OCI-LY7 (cell line): ENCODE data around the gene SLC12A9.

Experiments used
- EZH2phosphoT487 ChIP-seq: fragments of 200-600 bp; sonication (generic); IDR thresholded peaks from 2 replicates; pipeline ENCODE4 v1.6.1; 2018; ENCODE audit warnings: low read depth, borderline replicate concordance, mild to moderate bottlenecking, mixed run types, antibody characterized with exemption, low read length, moderate library complexity, mixed read lengths
- TF ChIP-seq, protein P1 (sequence below): fragments of 200-600 bp; sonication (generic); conservative IDR thresholded peaks from 2 replicates; pipeline ENCODE4 v1.5.1; 2014; ENCODE audit warnings: mild to moderate bottlenecking, antibody characterized with exemption, low read length, moderate library complexity, mixed read lengths

DNA sequence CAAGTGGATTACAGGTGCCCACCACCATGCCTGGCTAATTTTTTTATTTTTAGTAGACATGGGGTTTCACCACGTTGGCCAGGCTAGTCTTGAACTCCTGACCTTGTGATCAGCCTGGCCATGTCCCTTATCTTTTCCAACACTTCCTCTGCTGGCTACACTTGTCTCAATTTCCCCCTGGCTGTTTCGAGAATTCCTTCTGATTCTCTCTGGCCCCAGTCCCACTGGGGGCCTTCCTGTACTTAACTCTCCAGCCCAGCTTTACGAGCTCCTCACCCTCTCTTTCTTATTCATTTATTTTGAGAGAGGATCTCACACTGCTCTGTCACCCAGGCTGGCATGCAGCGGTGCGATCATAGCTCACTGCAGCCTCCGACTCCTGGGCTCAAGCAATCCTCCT lies 33.7 kb upstream of the SLC12A9 start:
- TF ChIP-seq, protein P1, sequence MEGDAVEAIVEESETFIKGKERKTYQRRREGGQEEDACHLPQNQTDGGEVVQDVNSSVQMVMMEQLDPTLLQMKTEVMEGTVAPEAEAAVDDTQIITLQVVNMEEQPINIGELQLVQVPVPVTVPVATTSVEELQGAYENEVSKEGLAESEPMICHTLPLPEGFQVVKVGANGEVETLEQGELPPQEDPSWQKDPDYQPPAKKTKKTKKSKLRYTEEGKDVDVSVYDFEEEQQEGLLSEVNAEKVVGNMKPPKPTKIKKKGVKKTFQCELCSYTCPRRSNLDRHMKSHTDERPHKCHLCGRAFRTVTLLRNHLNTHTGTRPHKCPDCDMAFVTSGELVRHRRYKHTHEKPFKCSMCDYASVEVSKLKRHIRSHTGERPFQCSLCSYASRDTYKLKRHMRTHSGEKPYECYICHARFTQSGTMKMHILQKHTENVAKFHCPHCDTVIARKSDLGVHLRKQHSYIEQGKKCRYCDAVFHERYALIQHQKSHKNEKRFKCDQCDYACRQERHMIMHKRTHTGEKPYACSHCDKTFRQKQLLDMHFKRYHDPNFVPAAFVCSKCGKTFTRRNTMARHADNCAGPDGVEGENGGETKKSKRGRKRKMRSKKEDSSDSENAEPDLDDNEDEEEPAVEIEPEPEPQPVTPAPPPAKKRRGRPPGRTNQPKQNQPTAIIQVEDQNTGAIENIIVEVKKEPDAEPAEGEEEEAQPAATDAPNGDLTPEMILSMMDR, result no peak
- TF ChIP-seq EZH2phosphoT487, result no peak
